ENCODE measurements around the gene NEURL1B. TPM values are rescaled to one million over a fixed set of nuclear protein-coding genes. Genes with fewer than 3 reads are reported as not detected.

NEURL1B gene
- total RNA-seq, 4 donors from 2014 or later: 21.7 to 59.9 (median 41.5) TPM

- Histone ChIP-seq H3K36me3 (no peaks in the 10 kb centered on the region), H3K4me1 (peaks cover 0 to 48% (median 25%) of the 10 kb centered on the region in 3 donors), H3K9me3 (no peaks in the 10 kb centered on the region), H3K27me3 (no peaks in the 10 kb centered on the region), H3K27ac (peak overlapping the region in 3 of 4 donors; percentile 68 to 79 (median 74)), H3K4me3 (no peak overlapping the region)
- no peak for ATAC-seq
- TF ChIP-seq EP300 (IDR thresholded peaks at IDR 0.05) (no peak), POLR2AphosphoS5 (IDR thresholded peaks at IDR 0.05) (no peak), POLR2A (IDR thresholded peaks at IDR 0.05) (no peak)
- TF ChIP-seq, protein P1, sequence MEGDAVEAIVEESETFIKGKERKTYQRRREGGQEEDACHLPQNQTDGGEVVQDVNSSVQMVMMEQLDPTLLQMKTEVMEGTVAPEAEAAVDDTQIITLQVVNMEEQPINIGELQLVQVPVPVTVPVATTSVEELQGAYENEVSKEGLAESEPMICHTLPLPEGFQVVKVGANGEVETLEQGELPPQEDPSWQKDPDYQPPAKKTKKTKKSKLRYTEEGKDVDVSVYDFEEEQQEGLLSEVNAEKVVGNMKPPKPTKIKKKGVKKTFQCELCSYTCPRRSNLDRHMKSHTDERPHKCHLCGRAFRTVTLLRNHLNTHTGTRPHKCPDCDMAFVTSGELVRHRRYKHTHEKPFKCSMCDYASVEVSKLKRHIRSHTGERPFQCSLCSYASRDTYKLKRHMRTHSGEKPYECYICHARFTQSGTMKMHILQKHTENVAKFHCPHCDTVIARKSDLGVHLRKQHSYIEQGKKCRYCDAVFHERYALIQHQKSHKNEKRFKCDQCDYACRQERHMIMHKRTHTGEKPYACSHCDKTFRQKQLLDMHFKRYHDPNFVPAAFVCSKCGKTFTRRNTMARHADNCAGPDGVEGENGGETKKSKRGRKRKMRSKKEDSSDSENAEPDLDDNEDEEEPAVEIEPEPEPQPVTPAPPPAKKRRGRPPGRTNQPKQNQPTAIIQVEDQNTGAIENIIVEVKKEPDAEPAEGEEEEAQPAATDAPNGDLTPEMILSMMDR (IDR thresholded peaks at IDR 0.05): no peak
- 36 to 53% methylated on average over 2 to 4 of the region's 9 CpGs for WGBS, 2 donors (ENCODE audit: low coverage in 1 of 2)
Measured at GRCh38 chr5:172713809-172714490, 72.9 kb downstream of the NEURL1B start.

GRCh38 chr5:172714491-172715420, 73.7 kb downstream of the NEURL1B start:
- ATAC-seq: peak; percentile 84
- H3K27me3 ChIP-seq: no peaks in the 10 kb centered on the region
- TF ChIP-seq POLR2A (IDR thresholded peaks at IDR 0.05) (no peak), POLR2AphosphoS5 (IDR thresholded peaks at IDR 0.05) (peak; percentile 71), EP300 (IDR thresholded peaks at IDR 0.05) (no peak)
- TF ChIP-seq, protein P1 (IDR thresholded peaks at IDR 0.05): peak; percentile 83 to 91 (median 88)
- H3K4me1 ChIP-seq: peaks cover 0 to 48% (median 25%) of the 10 kb centered on the region in 3 donors
- no peaks in the 10 kb centered on the region for H3K36me3 ChIP-seq
- peak overlapping the region; percentile 11 to 79 (median 71) for H3K27ac ChIP-seq
- WGBS, 2 donors (ENCODE audit: low coverage in 1 of 2): 29% methylated on average over 2 of the region's 15 CpGs; no CpG with 5 or more reads in 1 of the 2 donors
- no peak overlapping the region for H3K4me3 ChIP-seq
- no peaks in the 10 kb centered on the region for H3K9me3 ChIP-seq

GRCh38 chr5:172715421-172715780, 74.3 kb downstream of the NEURL1B start:
- no peak for ATAC-seq
- H3K27ac ChIP-seq: peak overlapping the region; percentile 11 to 79 (median 71)

GRCh38 chr5:172715931-172716682, 75.0 kb downstream of the NEURL1B start:
- TF ChIP-seq POLR2AphosphoS5 (IDR thresholded peaks at IDR 0.05): no peak
- TF ChIP-seq, protein P1 (IDR thresholded peaks at IDR 0.05): no peak
- TF ChIP-seq EP300 (IDR thresholded peaks at IDR 0.05): no peak
- TF ChIP-seq POLR2A (IDR thresholded peaks at IDR 0.05): no peak
- H3K27ac ChIP-seq: peak overlapping the region in 3 of 4 donors; percentile 68 to 79 (median 74)
- no peak for ATAC-seq
- H3K27me3 ChIP-seq: no peaks in the 10 kb centered on the region
- no peaks in the 10 kb centered on the region for H3K9me3 ChIP-seq
- no peak overlapping the region for H3K4me3 ChIP-seq
- 100% methylated on average over 4 of the region's 13 CpGs; no CpG with 5 or more reads in 1 of the 2 donors for WGBS, 2 donors (ENCODE audit: low coverage in 1 of 2)
- peaks cover 0 to 49% (median 25%) of the 10 kb centered on the region in 3 donors for H3K4me1 ChIP-seq
- no peaks in the 10 kb centered on the region for H3K36me3 ChIP-seq

More at GRCh38 chr5:172715421-172715780, 74.3 kb downstream of the NEURL1B start:
- H3K4me1 ChIP-seq: peaks cover 0 to 48% (median 25%) of the 10 kb centered on the region in 3 donors
- no peak overlapping the region for H3K4me3 ChIP-seq
- no peaks in the 10 kb centered on the region for H3K36me3 ChIP-seq
- 90% methylated on average over 2 of the region's 6 CpGs; no CpG with 5 or more reads in 1 of the 2 donors for WGBS, 2 donors (ENCODE audit: low coverage in 1 of 2)
- no peaks in the 10 kb centered on the region for H3K9me3 ChIP-seq
- no peaks in the 10 kb centered on the region for H3K27me3 ChIP-seq
- TF ChIP-seq POLR2AphosphoS5 (IDR thresholded peaks at IDR 0.05) (no peak), EP300 (IDR thresholded peaks at IDR 0.05) (no peak), POLR2A (IDR thresholded peaks at IDR 0.05) (no peak)
- TF ChIP-seq, protein P1 (IDR thresholded peaks at IDR 0.05): no peak

Measured in gastroesophageal sphincter (tissue), 4 donors.